ENCODE data around the gene SLC51A. TPM values are rescaled to one million over a fixed set of nuclear protein-coding genes. Genes with fewer than 3 reads are reported as not detected.

The SLC51A gene
- total RNA-seq, 1 donor from 2014 or later = not detected

- no peaks in the 10 kb centered on the region for H3K9me3 Mint-ChIP-seq (ENCODE audit: unreplicated experiment)
- no peak overlapping the region for H3K4me3 Mint-ChIP-seq (ENCODE audit: unreplicated experiment)
- peaks cover 2% of the 10 kb centered on the region for H3K27me3 Mint-ChIP-seq (ENCODE audit: unreplicated experiment)
- no peak overlapping the region for H3K27ac Mint-ChIP-seq (ENCODE audit: unreplicated experiment)
- TF ChIP-seq CTCF (IDR thresholded peaks at IDR 0.05; ENCODE audit: unreplicated experiment) = no peak
- DNase-seq (ENCODE audit: low spot score) = no peak
- H3K36me3 Mint-ChIP-seq (ENCODE audit: low read depth, unreplicated experiment) = no peaks in the 10 kb centered on the region
- H3K4me1 Mint-ChIP-seq (ENCODE audit: unreplicated experiment) = no peaks in the 10 kb centered on the region
Observed at GRCh38 chr3:196174652-196175051, 41.7 kb upstream of the SLC51A start.

- no peak overlapping the region for H3K4me3 Mint-ChIP-seq (ENCODE audit: unreplicated experiment)
- no peaks in the 10 kb centered on the region for H3K9me3 Mint-ChIP-seq (ENCODE audit: unreplicated experiment)
- H3K27ac Mint-ChIP-seq (ENCODE audit: unreplicated experiment) = no peak overlapping the region
- no peak for TF ChIP-seq CTCF (IDR thresholded peaks at IDR 0.05; ENCODE audit: unreplicated experiment)
- H3K27me3 Mint-ChIP-seq (ENCODE audit: unreplicated experiment) = peaks cover 2% of the 10 kb centered on the region
- DNase-seq (ENCODE audit: low spot score) = no peak
- H3K4me1 Mint-ChIP-seq (ENCODE audit: unreplicated experiment) = no peaks in the 10 kb centered on the region
- no peaks in the 10 kb centered on the region for H3K36me3 Mint-ChIP-seq (ENCODE audit: low read depth, unreplicated experiment)
Observed at GRCh38 chr3:196175116-196175625, 41.2 kb upstream of the SLC51A start.

- Mint-ChIP-seq H3K27me3 (ENCODE audit: unreplicated experiment) (peaks cover 2% of the 10 kb centered on the region), H3K36me3 (ENCODE audit: low read depth, unreplicated experiment) (no peaks in the 10 kb centered on the region), H3K27ac (ENCODE audit: unreplicated experiment) (no peak overlapping the region), H3K4me3 (ENCODE audit: unreplicated experiment) (no peak overlapping the region), H3K4me1 (ENCODE audit: unreplicated experiment) (no peaks in the 10 kb centered on the region), H3K9me3 (ENCODE audit: unreplicated experiment) (no peaks in the 10 kb centered on the region)
- no peak for DNase-seq (ENCODE audit: low spot score)
- no peak for TF ChIP-seq CTCF (IDR thresholded peaks at IDR 0.05; ENCODE audit: unreplicated experiment)
Observed at GRCh38 chr3:196175722-196176121, 40.6 kb upstream of the SLC51A start.

GRCh38 chr3:196177567-196177966 lies 38.8 kb upstream of the SLC51A start:
- H3K4me3 Mint-ChIP-seq (ENCODE audit: unreplicated experiment) = no peak overlapping the region
- no peaks in the 10 kb centered on the region for H3K36me3 Mint-ChIP-seq (ENCODE audit: low read depth, unreplicated experiment)
- peaks cover 5% of the 10 kb centered on the region for H3K27me3 Mint-ChIP-seq (ENCODE audit: unreplicated experiment)
- no peaks in the 10 kb centered on the region for H3K4me1 Mint-ChIP-seq (ENCODE audit: unreplicated experiment)
- H3K27ac Mint-ChIP-seq (ENCODE audit: unreplicated experiment) = no peak overlapping the region
- no peak for TF ChIP-seq CTCF (IDR thresholded peaks at IDR 0.05; ENCODE audit: unreplicated experiment)
- no peaks in the 10 kb centered on the region for H3K9me3 Mint-ChIP-seq (ENCODE audit: unreplicated experiment)
- no peak for DNase-seq (ENCODE audit: low spot score)

GRCh38 chr3:196177967-196178366 lies 38.4 kb upstream of the SLC51A start:
- H3K4me1 Mint-ChIP-seq (ENCODE audit: unreplicated experiment) = no peaks in the 10 kb centered on the region
- H3K27me3 Mint-ChIP-seq (ENCODE audit: unreplicated experiment) = peaks cover 5% of the 10 kb centered on the region
- no peaks in the 10 kb centered on the region for H3K9me3 Mint-ChIP-seq (ENCODE audit: unreplicated experiment)
- no peak for DNase-seq (ENCODE audit: low spot score)
- H3K36me3 Mint-ChIP-seq (ENCODE audit: low read depth, unreplicated experiment) = no peaks in the 10 kb centered on the region
- TF ChIP-seq CTCF (IDR thresholded peaks at IDR 0.05; ENCODE audit: unreplicated experiment) = no peak
- H3K27ac Mint-ChIP-seq (ENCODE audit: unreplicated experiment) = no peak overlapping the region
- H3K4me3 Mint-ChIP-seq (ENCODE audit: unreplicated experiment) = no peak overlapping the region
